ENCODE measurements around the gene EXOC4.

- TF ChIP-seq EZH2 (IDR thresholded peaks at IDR 0.05; ENCODE audit: insufficient read depth, poor library complexity, severe bottlenecking) (no peak), EZH2phosphoT487 (IDR thresholded peaks at IDR 0.05; ENCODE audit: insufficient read depth, low read depth) (no peak)
These were observed 155.3 kb downstream of the EXOC4 start for GRCh38 chr7:133408212-133408611.
